ENCODE results near the gene PIK3R5.
"Not testable (repeated sequence)": the region's sequence is repeated elsewhere in the genome, so short reads cannot be mapped to it uniquely, and the experiment has no call there.

The PIK3R5 gene

GRCh38 chr17:8893621-8894201 lies 71.8 kb downstream of the PIK3R5 start:
- no peak for DNase-seq

- DNase-seq = no peak
Measured at GRCh38 chr17:8893059-8893458, 72.4 kb downstream of the PIK3R5 start.

- DNase-seq = no peak
Measured at GRCh38 chr17:8892338-8892690, 73.2 kb downstream of the PIK3R5 start.

- DNase-seq = no peak
Measured at GRCh38 chr17:8890671-8891070, 74.8 kb downstream of the PIK3R5 start.

GRCh38 chr17:8889458-8890210 lies 75.9 kb downstream of the PIK3R5 start:
- no peak for DNase-seq

GRCh38 chr17:8888704-8889302 lies 76.7 kb downstream of the PIK3R5 start:
- DNase-seq = no peak

- DNase-seq = peak; percentile 31
Measured at GRCh38 chr17:8887834-8888703, 77.4 kb downstream of the PIK3R5 start.

GRCh38 chr17:8887301-8887700 lies 78.2 kb downstream of the PIK3R5 start:
- no peak for DNase-seq

GRCh38 chr17:8885967-8886684 lies 79.4 kb downstream of the PIK3R5 start:
- no peak for DNase-seq

- not testable (repeated sequence) for DNase-seq
Measured at GRCh38 chr17:8885163-8885966, 80.1 kb downstream of the PIK3R5 start.

GRCh38 chr17:8884336-8884990 lies 81.0 kb downstream of the PIK3R5 start:
- DNase-seq = no peak

- no peak for DNase-seq
Measured at GRCh38 chr17:8883353-8883752, 82.2 kb downstream of the PIK3R5 start.

- no peak for DNase-seq
Measured at GRCh38 chr17:8881606-8882005, 83.9 kb downstream of the PIK3R5 start.

- no peak for DNase-seq
Measured at GRCh38 chr17:8880466-8880865, 85.0 kb downstream of the PIK3R5 start.

- DNase-seq = no peak
Measured at GRCh38 chr17:8879410-8879809, 86.1 kb downstream of the PIK3R5 start.

- no peak for DNase-seq
Measured at GRCh38 chr17:8877984-8878383, 87.5 kb downstream of the PIK3R5 start.

GRCh38 chr17:8875957-8876356 lies 89.5 kb downstream of the PIK3R5 start:
- DNase-seq = no peak

- DNase-seq = no peak
Measured at GRCh38 chr17:8875436-8875835, 90.1 kb downstream of the PIK3R5 start.

- DNase-seq = no peak
Measured at GRCh38 chr17:8873801-8874715, 91.4 kb downstream of the PIK3R5 start.
